Calu3 (cell line): ENCODE results near the gene PFKFB2. TPM values are rescaled to one million over a fixed set of nuclear protein-coding genes. Genes with fewer than 3 reads are reported as not detected.

ENCODE experiments used
- BruUV-seq: library from RNA; stranded (reverse); fragments of 400-500 nt; replicated peaks from 2 replicates; lab custom pipeline; 2021; lab: Mats Ljungman, UMichigan
- CTCF ChIA-PET: fragments of 300-600 bp; sonication (Branson Sonifier 250); formaldehyde crosslinking; loops from one replicate; lab custom pipeline; 2022; ENCODE audit warnings: antibody characterized with exemption; lab: Charles Lee
- DNase-seq: peaks from one replicate; pipeline ENCODE4 v3.0.0; 2022
- H3K27ac Mint-ChIP-seq: one replicate; pipeline ENCODE4 v1.8.0; 2022; ENCODE audit warnings: mixed read lengths; ENCODE audit not compliant: unreplicated experiment
- H3K27me3 Mint-ChIP-seq: one replicate; pipeline ENCODE4 v1.8.0; 2022; ENCODE audit warnings: mixed read lengths; ENCODE audit not compliant: unreplicated experiment
- H3K36me3 Mint-ChIP-seq: one replicate; pipeline ENCODE4 v1.8.0; 2022; ENCODE audit warnings: mild to moderate bottlenecking, moderate library complexity, mixed read lengths; ENCODE audit not compliant: insufficient read depth, unreplicated experiment
- H3K4me1 Mint-ChIP-seq: one replicate; pipeline ENCODE4 v1.8.0; 2022; ENCODE audit warnings: mild to moderate bottlenecking, low read depth, mixed read lengths; ENCODE audit not compliant: unreplicated experiment
- H3K4me3 Mint-ChIP-seq: one replicate; pipeline ENCODE4 v1.8.0; 2022; ENCODE audit warnings: mild to moderate bottlenecking, low read depth, moderate library complexity, mixed read lengths; ENCODE audit not compliant: unreplicated experiment
- H3K9me3 Mint-ChIP-seq: one replicate; pipeline ENCODE4 v1.8.0; 2022; ENCODE audit warnings: low read depth, mixed read lengths; ENCODE audit not compliant: unreplicated experiment
- CTCF ChIP-seq: fragments of 200-600 bp; IDR thresholded peaks from one replicate; pipeline ENCODE4 v1.8.0; 2022; ENCODE audit warnings: antibody characterized with exemption; ENCODE audit not compliant: unreplicated experiment
- intact Hi-C: fragments of 100-400 bp; cut with micrococcal nuclease; formaldehyde crosslinking; loops from one replicate; pipeline ENCODE4 v1.10.0; 2022; ENCODE audit not compliant: unreplicated experiment
- total RNA-seq: library from RNA; stranded (reverse); gene quantifications from 2 replicates; pipeline ENCODE4 v1.2.3, GENCODE V29; 2022

Gene PFKFB2
- total RNA-seq, 1 experiment from 2014 or later = 54.4 TPM

- no TSS peak for BruUV-seq
- Mint-ChIP-seq H3K4me3 (no peak overlapping the region), H3K27me3 (no peaks in the 10 kb centered on the region), H3K9me3 (no peaks in the 10 kb centered on the region), H3K27ac (no peak overlapping the region), H3K36me3 (peaks cover 10% of the 10 kb centered on the region), H3K4me1 (peaks cover 27% of the 10 kb centered on the region)
- no peak for TF ChIP-seq CTCF
- intact Hi-C loops = loop anchor here (5.0 kb wide), 1 partner anchor 66 kb away; no protein-coding TSS in a partner anchor
- CTCF ChIA-PET = no interaction called here
- no peak for DNase-seq
Observed at GRCh38 chr1:207091200-207091908, 38.3 kb downstream of the PFKFB2 start.

GRCh38 chr1:207093944-207094343 lies 40.9 kb downstream of the PFKFB2 start:
- Mint-ChIP-seq H3K4me3 (no peak overlapping the region), H3K4me1 (peaks cover 11% of the 10 kb centered on the region), H3K27ac (no peak overlapping the region), H3K9me3 (no peaks in the 10 kb centered on the region), H3K27me3 (no peaks in the 10 kb centered on the region), H3K36me3 (peaks cover 10% of the 10 kb centered on the region)
- BruUV-seq = no TSS peak
- CTCF ChIA-PET = interaction anchor here (1.3 kb wide), 1 partner anchor 311 kb away, joined by 3 read pairs; no protein-coding TSS in a partner anchor
- no peak for DNase-seq
- intact Hi-C loops = loop anchor here (5.0 kb wide), 1 partner anchor 63 kb away; no protein-coding TSS in a partner anchor
- TF ChIP-seq CTCF = no peak

- Mint-ChIP-seq H3K27ac (no peak overlapping the region), H3K9me3 (peaks cover 5% of the 10 kb centered on the region), H3K27me3 (no peaks in the 10 kb centered on the region), H3K36me3 (no peaks in the 10 kb centered on the region), H3K4me1 (peaks cover 13% of the 10 kb centered on the region), H3K4me3 (no peak overlapping the region)
- no peak for DNase-seq
- intact Hi-C loops = no loop called here
- TF ChIP-seq CTCF = no peak
- CTCF ChIA-PET = interaction anchor here (0.6 kb wide), 1 partner anchor 846 kb away, joined by 4 read pairs; no protein-coding TSS in a partner anchor
- no TSS peak for BruUV-seq
Observed at GRCh38 chr1:207097871-207098324, 44.8 kb downstream of the PFKFB2 start.

- H3K27ac Mint-ChIP-seq = peak overlapping the region; percentile 13
- no peak for TF ChIP-seq CTCF
- DNase-seq = no peak
- BruUV-seq = no TSS peak
- H3K36me3 Mint-ChIP-seq = no peaks in the 10 kb centered on the region
- intact Hi-C loops = no loop called here
- H3K4me3 Mint-ChIP-seq = no peak overlapping the region
- peaks cover 5% of the 10 kb centered on the region for H3K9me3 Mint-ChIP-seq
- H3K27me3 Mint-ChIP-seq = no peaks in the 10 kb centered on the region
- peaks cover 24% of the 10 kb centered on the region for H3K4me1 Mint-ChIP-seq
- CTCF ChIA-PET = no interaction called here
Observed at GRCh38 chr1:207101720-207102119, 48.6 kb downstream of the PFKFB2 start.
